B cell (primary cell): ENCODE results near the gene C10orf90. TPM values are rescaled to one million over a fixed set of nuclear protein-coding genes. Genes with fewer than 3 reads are reported as not detected.

Source experiments
- ATAC-seq: fragments of 200-7000 bp; cut with Tn5 transposase; one replicate; pipeline ENCODE4 v1.10.0; 2021; ENCODE audit warnings: low read depth, mild to moderate bottlenecking, moderate number of reproducible peaks, moderate library complexity
- CTCF ChIA-PET: fragments of 350-600 bp; sonication (Branson Sonifier 250); formaldehyde crosslinking; loops from one replicate; lab custom pipeline; 2021; ENCODE audit warnings: antibody characterized with exemption, inconsistent platforms; lab: Charles Lee
- POLR2A ChIA-PET: fragments of 350-600 bp; sonication (Branson Sonifier 250); formaldehyde crosslinking; loops from one replicate; lab custom pipeline; 2021; ENCODE audit warnings: antibody characterized with exemption; lab: Charles Lee
- DNase-seq: peaks from one replicate; pipeline ENCODE4 v3.0.0; 2013
- H2AFZ ChIP-seq: 2 replicates; pipeline ENCODE4 v1.6.1; 2012; ENCODE audit warnings: mild to moderate bottlenecking, low read depth, low read length; ENCODE audit not compliant: insufficient read depth, poor library complexity, severe bottlenecking
- H3K27ac ChIP-seq, 2 donors: 1 replicate in 1 of 2; 2 replicates in 1 of 2; pipeline ENCODE4 v1.5.1; 2012 to 2013; ENCODE audit warnings: low read length in 2 of 2, mild to moderate bottlenecking in 2 of 2, moderate library complexity in 1 of 2
- H3K27me3 ChIP-seq, 4 experiments: fragments of 200-600 bp in 1 of 4; sonication (generic) in 1 of 4; replicated peaks in 1 of 4; 1 replicate in 2 of 4; 2 replicates in 2 of 4; pipeline versions ENCODE4 v1.6.1 to v1.7.0; 2013 to 2016; ENCODE audit warnings: low read length in 3 of 4, mild to moderate bottlenecking in 2 of 4, mixed read lengths in 1 of 4, moderate library complexity in 1 of 4; ENCODE audit not compliant: insufficient read depth in 4 of 4, control insufficient read depth in 3 of 4; ENCODE audit errors: control extremely low read depth in 1 of 4
- H3K36me3 ChIP-seq, 2 experiments: replicated peaks in 1 of 2; 1 replicate in 1 of 2; 2 replicates in 1 of 2; pipeline versions ENCODE4 v1.6.1 to v1.7.1; 2013; ENCODE audit warnings: low read length in 1 of 2; ENCODE audit not compliant: insufficient read depth in 2 of 2, control insufficient read depth in 1 of 2; ENCODE audit errors: control extremely low read depth in 1 of 2, extremely low read depth in 1 of 2
- H3K4me1 ChIP-seq, 2 donors: fragments of 200-600 bp in 1 of 2; sonication (generic) in 1 of 2; 1 replicate in 1 of 2; 2 replicates in 1 of 2; pipeline versions ENCODE4 v1.5.1 to v1.6.1; 2013 to 2017; ENCODE audit warnings: low read length in 2 of 2; ENCODE audit not compliant: control insufficient read depth in 2 of 2, insufficient read depth in 2 of 2
- H3K4me2 ChIP-seq: replicated peaks from 2 replicates; pipeline ENCODE3; 2012; ENCODE audit warnings: mild to moderate bottlenecking, low read depth, low read length; ENCODE audit not compliant: poor library complexity, severe bottlenecking
- H3K4me3 ChIP-seq, 5 experiments: fragments of 200-600 bp in 1 of 5; sonication (generic) in 1 of 5; 1 replicate in 3 of 5; 2 replicates in 2 of 5; pipeline versions ENCODE4 v1.5.1 to v1.7.0; 2011 to 2016; ENCODE audit warnings: low read length in 4 of 5, mild to moderate bottlenecking in 4 of 5, low read depth in 2 of 5, control low read depth in 1 of 5, moderate library complexity in 1 of 5; ENCODE audit not compliant: insufficient read depth in 1 of 5; ENCODE audit errors: control extremely low read depth in 1 of 5, extremely low read depth in 1 of 5
- H3K79me2 ChIP-seq: fragments of 200-600 bp; sonication (generic); one replicate; pipeline ENCODE4 v1.6.0; 2016; ENCODE audit warnings: low read length; ENCODE audit not compliant: control insufficient read depth, insufficient read depth
- H3K9ac ChIP-seq: fragments of 200-600 bp; sonication (generic); 2 replicates; pipeline ENCODE4 v1.6.1; 2017; ENCODE audit warnings: mild to moderate bottlenecking, low read length, moderate library complexity
- H3K9me3 ChIP-seq, 3 donors: one replicate each; pipeline versions ENCODE4 v1.6.1 to v1.7.1; 2013; ENCODE audit warnings: low read length in 2 of 3; ENCODE audit not compliant: control insufficient read depth in 2 of 3, insufficient read depth in 1 of 3; ENCODE audit errors: control extremely low read depth in 1 of 3
- H4K20me1 ChIP-seq: 2 replicates; pipeline ENCODE4 v1.6.0; 2012; ENCODE audit warnings: mild to moderate bottlenecking, low read length; ENCODE audit not compliant: insufficient read depth, control insufficient read depth, poor library complexity, severe bottlenecking
- H3K27ac Mint-ChIP-seq: one replicate; pipeline ENCODE4 v1.8.0; 2021; ENCODE audit warnings: mixed read lengths
- H3K27me3 Mint-ChIP-seq: one replicate; pipeline ENCODE4 v1.8.0; 2021; ENCODE audit warnings: mixed read lengths
- H3K4me1 Mint-ChIP-seq: one replicate; pipeline ENCODE4 v1.8.0; 2021; ENCODE audit warnings: mixed read lengths
- H3K4me3 Mint-ChIP-seq: one replicate; pipeline ENCODE4 v1.8.0; 2021; ENCODE audit warnings: mixed read lengths
- H3K9me3 Mint-ChIP-seq: one replicate; pipeline ENCODE4 v1.8.0; 2022; ENCODE audit warnings: mixed read lengths; ENCODE audit not compliant: insufficient read depth
- EZH2 ChIP-seq: IDR thresholded peaks from 2 replicates; pipeline ENCODE4 v1.6.1; 2012; ENCODE audit warnings: borderline replicate concordance, low read depth, mild to moderate bottlenecking, moderate library complexity, low read length; ENCODE audit not compliant: insufficient read depth, poor library complexity, severe bottlenecking
- WGBS: methylation state at CpG from one replicate; pipeline ENCODE4 v1.1.5; 2013; ENCODE audit warnings: missing lambda C conversion rate; ENCODE audit not compliant: insufficient coverage; 5-methylcytosine and 5-hydroxymethylcytosine counted together
- intact Hi-C: fragments of 100-400 bp; cut with micrococcal nuclease; formaldehyde crosslinking; loops from one replicate; pipeline ENCODE4 v1.10.0; 2022
- polyA plus RNA-seq: library from polyadenylated mRNA; depleted of rRNA; stranded (reverse); fragments of >200 nt; gene quantifications from 2 replicates; pipeline ENCODE4 v1.2.3, GENCODE V29; 2012
- total RNA-seq, 2 donors: library from RNA; stranded (reverse); fragments of 120-200 nt in 1 of 2; gene quantifications; 1 replicate in 1 of 2; 2 replicates in 1 of 2; pipeline versions ENCODE4 v1.2.3 to v1.2.4, GENCODE V29; 2013 to 2022
- TF ChIP-seq, protein P1 (sequence below): fragments of 200-600 bp; IDR thresholded peaks from one replicate; pipeline ENCODE4 v1.8.0; 2022; ENCODE audit warnings: antibody characterized with exemption, mild to moderate bottlenecking

Gene C10orf90
- total and polyA plus RNA-seq, 2 donors (not counting 1 experiment from before 2014, with no cell fraction given), result not detected

DNA sequence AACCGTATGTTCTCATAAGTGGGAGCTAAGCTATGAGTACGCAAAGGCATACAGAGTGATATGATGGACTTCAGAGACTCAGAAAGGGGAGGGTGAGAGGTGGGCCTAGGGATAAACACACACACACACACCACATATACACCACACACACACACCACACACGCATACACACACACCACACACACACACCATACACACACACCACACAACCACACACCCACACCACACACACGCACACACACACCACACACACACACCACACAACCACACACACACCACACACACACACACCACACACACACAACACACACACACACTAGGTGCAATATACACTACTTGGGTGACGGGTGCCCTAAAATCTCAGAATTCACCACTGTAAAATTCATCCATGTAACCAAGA lies 168.7 kb downstream of the C10orf90 start:
- 95% methylated on average over 4 of the region's 5 CpGs for WGBS
- no peaks in the 10 kb centered on the region for H3K9me3 Mint-ChIP-seq
- H3K27ac Mint-ChIP-seq, result no peak overlapping the region
- no peaks in the 10 kb centered on the region for H3K79me2 ChIP-seq
- H3K4me3 ChIP-seq, result no peak overlapping the region
- H3K27me3 ChIP-seq, result no peaks in the 10 kb centered on the region
- no peak overlapping the region for H3K27ac ChIP-seq
- H3K4me2 ChIP-seq, result no peak overlapping the region
- intact Hi-C loops, result no loop called here
- CTCF ChIA-PET, result interaction anchor here (5.3 kb wide), 1 partner anchor 519 kb away, joined by 80 read pairs; no protein-coding TSS in a partner anchor
- POLR2A ChIA-PET, result no interaction called here
- no peak overlapping the region for H3K9ac ChIP-seq
- ATAC-seq (no peak), DNase-seq (no peak)
- no peak for TF ChIP-seq EZH2
- TF ChIP-seq, protein P1, sequence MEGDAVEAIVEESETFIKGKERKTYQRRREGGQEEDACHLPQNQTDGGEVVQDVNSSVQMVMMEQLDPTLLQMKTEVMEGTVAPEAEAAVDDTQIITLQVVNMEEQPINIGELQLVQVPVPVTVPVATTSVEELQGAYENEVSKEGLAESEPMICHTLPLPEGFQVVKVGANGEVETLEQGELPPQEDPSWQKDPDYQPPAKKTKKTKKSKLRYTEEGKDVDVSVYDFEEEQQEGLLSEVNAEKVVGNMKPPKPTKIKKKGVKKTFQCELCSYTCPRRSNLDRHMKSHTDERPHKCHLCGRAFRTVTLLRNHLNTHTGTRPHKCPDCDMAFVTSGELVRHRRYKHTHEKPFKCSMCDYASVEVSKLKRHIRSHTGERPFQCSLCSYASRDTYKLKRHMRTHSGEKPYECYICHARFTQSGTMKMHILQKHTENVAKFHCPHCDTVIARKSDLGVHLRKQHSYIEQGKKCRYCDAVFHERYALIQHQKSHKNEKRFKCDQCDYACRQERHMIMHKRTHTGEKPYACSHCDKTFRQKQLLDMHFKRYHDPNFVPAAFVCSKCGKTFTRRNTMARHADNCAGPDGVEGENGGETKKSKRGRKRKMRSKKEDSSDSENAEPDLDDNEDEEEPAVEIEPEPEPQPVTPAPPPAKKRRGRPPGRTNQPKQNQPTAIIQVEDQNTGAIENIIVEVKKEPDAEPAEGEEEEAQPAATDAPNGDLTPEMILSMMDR, result no peak
- no peaks in the 10 kb centered on the region for H3K4me1 ChIP-seq
- H2AFZ ChIP-seq, result no peak overlapping the region
- no peaks in the 10 kb centered on the region for H3K36me3 ChIP-seq
- H4K20me1 ChIP-seq, result no peaks in the 10 kb centered on the region
- no peaks in the 10 kb centered on the region for H3K4me1 Mint-ChIP-seq
- H3K9me3 ChIP-seq, result no peaks in the 10 kb centered on the region
- H3K4me3 Mint-ChIP-seq, result no peak overlapping the region
- H3K27me3 Mint-ChIP-seq, result no peaks in the 10 kb centered on the region

DNA sequence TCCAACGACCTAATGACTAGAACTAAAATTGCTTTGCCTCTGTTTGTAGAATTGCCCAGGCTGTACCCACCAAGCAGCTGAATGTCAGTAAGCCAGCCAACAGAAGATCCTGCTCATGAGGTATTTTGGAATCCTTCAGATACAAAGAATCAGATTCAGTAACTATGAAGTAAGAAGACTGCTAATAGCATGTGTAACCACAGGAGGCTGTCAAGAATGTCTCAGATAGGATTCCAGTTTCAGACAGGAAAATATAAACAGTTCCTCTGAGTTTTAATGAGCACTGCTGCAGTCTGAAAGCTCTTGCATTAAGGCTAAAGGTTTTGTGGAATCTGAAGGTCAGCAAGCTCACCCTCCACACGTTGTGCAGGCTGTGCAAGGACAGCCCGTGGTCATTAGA lies 169.6 kb downstream of the C10orf90 start:
- no peak overlapping the region for H3K27ac ChIP-seq
- no peaks in the 10 kb centered on the region for H3K4me1 Mint-ChIP-seq
- no peaks in the 10 kb centered on the region for H3K27me3 Mint-ChIP-seq

More for the DNA sequence above, 169.6 kb downstream of the C10orf90 start:
- no peaks in the 10 kb centered on the region for H3K36me3 ChIP-seq
- H3K27me3 ChIP-seq, result no peaks in the 10 kb centered on the region
- Mint-ChIP-seq H3K4me3 (no peak overlapping the region), H3K9me3 (no peaks in the 10 kb centered on the region), H3K27ac (no peak overlapping the region)
- H3K4me1 ChIP-seq, result no peaks in the 10 kb centered on the region
- H3K4me3 ChIP-seq, result no peak overlapping the region
- no peaks in the 10 kb centered on the region for H3K9me3 ChIP-seq
- CTCF ChIA-PET, result interaction anchor here (5.3 kb wide), 1 partner anchor 518 kb away, joined by 80 read pairs; no protein-coding TSS in a partner anchor
- POLR2A ChIA-PET, result no interaction called here
- intact Hi-C loops, result no loop called here
- 91% methylated on average over 3 of the region's 3 CpGs for WGBS
- DNase-seq (no peak), ATAC-seq (no peak)
- no peak overlapping the region for H3K4me2 ChIP-seq
- no peaks in the 10 kb centered on the region for H4K20me1 ChIP-seq
- H2AFZ ChIP-seq, result no peak overlapping the region
- H3K9ac ChIP-seq, result no peak overlapping the region
- TF ChIP-seq EZH2, result no peak
- TF ChIP-seq, protein P1, result no peak
- H3K79me2 ChIP-seq, result no peaks in the 10 kb centered on the region
